Body of pancreas (tissue), 4 donors: Measurements from ENCODE around the gene DAB2IP.

ENCODE experiments used
- POLR2A ChIP-seq, 3 donors: fragments of 450-650 bp; IDR thresholded peaks; one replicate each; pipeline ENCODE4 v1.6.1; 2016; ENCODE audit warnings: antibody characterized with exemption in 3 of 3, mild to moderate bottlenecking in 2 of 3
- TF ChIP-seq, protein P1 (sequence below), 7 experiments: fragments of 450-650 bp in 4 of 7; fragments of 200-600 bp in 3 of 7; sonication (generic) in 3 of 7; IDR thresholded peaks; one replicate each; pipeline ENCODE4 v1.5.1; 2016 to 2019; ENCODE audit warnings: antibody characterized with exemption in 7 of 7

DNA sequence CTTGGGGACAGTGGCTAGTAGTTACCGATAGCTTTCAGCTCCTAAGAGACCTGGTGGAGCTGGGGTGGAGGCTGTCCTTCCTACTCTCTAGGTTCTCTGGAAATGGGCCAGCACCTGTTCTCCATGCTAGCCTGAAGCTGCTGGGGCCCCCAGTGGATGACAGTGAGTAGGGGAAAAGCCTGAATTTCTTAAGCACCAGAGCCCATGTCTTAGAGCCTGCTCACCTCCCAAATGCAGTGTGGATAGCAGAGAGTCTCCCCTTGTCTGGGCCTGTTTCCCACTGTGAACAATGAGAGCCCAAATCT is 105.8 kb downstream of the DAB2IP start:
- TF ChIP-seq, protein P1, sequence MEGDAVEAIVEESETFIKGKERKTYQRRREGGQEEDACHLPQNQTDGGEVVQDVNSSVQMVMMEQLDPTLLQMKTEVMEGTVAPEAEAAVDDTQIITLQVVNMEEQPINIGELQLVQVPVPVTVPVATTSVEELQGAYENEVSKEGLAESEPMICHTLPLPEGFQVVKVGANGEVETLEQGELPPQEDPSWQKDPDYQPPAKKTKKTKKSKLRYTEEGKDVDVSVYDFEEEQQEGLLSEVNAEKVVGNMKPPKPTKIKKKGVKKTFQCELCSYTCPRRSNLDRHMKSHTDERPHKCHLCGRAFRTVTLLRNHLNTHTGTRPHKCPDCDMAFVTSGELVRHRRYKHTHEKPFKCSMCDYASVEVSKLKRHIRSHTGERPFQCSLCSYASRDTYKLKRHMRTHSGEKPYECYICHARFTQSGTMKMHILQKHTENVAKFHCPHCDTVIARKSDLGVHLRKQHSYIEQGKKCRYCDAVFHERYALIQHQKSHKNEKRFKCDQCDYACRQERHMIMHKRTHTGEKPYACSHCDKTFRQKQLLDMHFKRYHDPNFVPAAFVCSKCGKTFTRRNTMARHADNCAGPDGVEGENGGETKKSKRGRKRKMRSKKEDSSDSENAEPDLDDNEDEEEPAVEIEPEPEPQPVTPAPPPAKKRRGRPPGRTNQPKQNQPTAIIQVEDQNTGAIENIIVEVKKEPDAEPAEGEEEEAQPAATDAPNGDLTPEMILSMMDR (IDR thresholded peaks at IDR 0.05) = no peak
- no peak for TF ChIP-seq POLR2A (IDR thresholded peaks at IDR 0.05)
